ENCODE measurements around the gene SESTD1. TPM values are rescaled to one million over a fixed set of nuclear protein-coding genes. Genes with fewer than 3 reads are reported as not detected.
"Not testable (repeated sequence)": the region's sequence is repeated elsewhere in the genome, so short reads cannot be mapped to it uniquely, and the experiment has no call there.

Gene SESTD1
- total and polyA plus RNA-seq, 2 of the 8 experiments (the other 6 are each of a cell fraction or from before 2014, with no cell fraction given): 5.2 to 49.6 TPM

- no peak for TF ChIP-seq SRF (IDR thresholded peaks at IDR 0.05; ENCODE audit: low read depth, low read length)
Observed at GRCh38 chr2:179247318-179248023, 17.2 kb downstream of the SESTD1 start (continued).

GRCh38 chr2:179245843-179246242, 18.8 kb downstream of the SESTD1 start:
- 78% methylated on average over 9 of the region's 10 CpGs; no CpG with 5 or more reads in 1 of the 2 experiments for WGBS, 2 experiments (ENCODE audit: extremely low coverage in 1 of 2, insufficient coverage in 1 of 2, insufficient read length in 1 of 2, insufficient replicate concordance in 2 of 2, low coverage in 1 of 2, low lambda C conversion rate in 2 of 2, missing lambda C conversion rate in 1 of 2)
- H3K18ac ChIP-seq (ENCODE audit: extremely low read depth, low read length); H2BK15ac ChIP-seq (ENCODE audit: low read length); H3K23ac ChIP-seq (ENCODE audit: insufficient read length); H2AK5ac ChIP-seq (ENCODE audit: low read depth, low read length); POLR2A ChIA-PET (ENCODE audit: partially characterized antibody); H3K4me2 ChIP-seq (ENCODE audit: insufficient read depth in 1 of 2, low read depth in 2 of 2, low read length in 2 of 2); H3K56ac ChIP-seq (replicated peaks; ENCODE audit: insufficient read length, low read depth, low read length); H3K36me3 ChIP-seq (ENCODE audit: control insufficient read depth in 2 of 4, insufficient read depth in 4 of 4, low read length in 3 of 4); H4K91ac ChIP-seq (replicated peaks; ENCODE audit: insufficient read length, low read length); H3K4ac ChIP-seq (replicated peaks; ENCODE audit: insufficient read length, low read depth, low read length); H3K9me3 ChIP-seq (ENCODE audit: insufficient read depth in 2 of 2, low read depth in 1 of 2, low read length in 1 of 2); H3K9ac ChIP-seq (replicated peaks in 1 of 4; ENCODE audit: extremely low read depth in 1 of 4, low read depth in 3 of 4, low read length in 3 of 4); H3K4me3 ChIP-seq (ENCODE audit: extremely low read depth in 1 of 4, insufficient read depth in 2 of 4, low read depth in 3 of 4, low read length in 4 of 4); H2BK20ac ChIP-seq (ENCODE audit: low read length); H3K27ac ChIP-seq (ENCODE audit: low read depth, low read length); H4K20me1 ChIP-seq (replicated peaks in 1 of 2; ENCODE audit: control insufficient read depth in 1 of 2, insufficient read depth in 2 of 2, low read length in 2 of 2); H3K23me2 ChIP-seq (ENCODE audit: low read depth, low read length); H2BK5ac ChIP-seq (ENCODE audit: low read depth, low read length); H3K14ac ChIP-seq (ENCODE audit: insufficient read length); DNase-seq (ENCODE audit: low read depth in 1 of 2, low spot score in 2 of 2); H2BK12ac ChIP-seq (ENCODE audit: low read depth, low read length); H2AFZ ChIP-seq (ENCODE audit: low read length); H3K79me1 ChIP-seq (ENCODE audit: low read depth, low read length); H2BK120ac ChIP-seq (replicated peaks; ENCODE audit: low read depth, low read length); FAIRE-seq; H3K27me3 ChIP-seq (replicated peaks in 1 of 4; ENCODE audit: control insufficient read depth in 3 of 4, extremely low read depth in 1 of 4, insufficient read depth in 3 of 4, low read length in 3 of 4); H4K8ac ChIP-seq (ENCODE audit: extremely low read depth, insufficient read depth, low read length); H4K5ac ChIP-seq (ENCODE audit: insufficient read length, low read depth, low read length); H3K4me1 ChIP-seq (replicated peaks in 1 of 4; ENCODE audit: control insufficient read depth in 3 of 4, insufficient read depth in 4 of 4, low read length in 3 of 4): not testable (repeated sequence)
- peaks cover 0 to 64% of the 10 kb centered on the region in 2 experiments; a peak in 2 of 4 replicates for H3K79me2 ChIP-seq (ENCODE audit: control insufficient read depth in 1 of 2, insufficient read depth in 2 of 2, low read length in 2 of 2)
- CTCF ChIA-PET (ENCODE audit: partially characterized antibody): interaction anchor here (0.7 kb wide), 1 partner anchor 94 kb away, joined by 5 read pairs; no protein-coding TSS in a partner anchor
